Measurements from ENCODE around the gene SPC25.

SPC25 gene

DNA sequence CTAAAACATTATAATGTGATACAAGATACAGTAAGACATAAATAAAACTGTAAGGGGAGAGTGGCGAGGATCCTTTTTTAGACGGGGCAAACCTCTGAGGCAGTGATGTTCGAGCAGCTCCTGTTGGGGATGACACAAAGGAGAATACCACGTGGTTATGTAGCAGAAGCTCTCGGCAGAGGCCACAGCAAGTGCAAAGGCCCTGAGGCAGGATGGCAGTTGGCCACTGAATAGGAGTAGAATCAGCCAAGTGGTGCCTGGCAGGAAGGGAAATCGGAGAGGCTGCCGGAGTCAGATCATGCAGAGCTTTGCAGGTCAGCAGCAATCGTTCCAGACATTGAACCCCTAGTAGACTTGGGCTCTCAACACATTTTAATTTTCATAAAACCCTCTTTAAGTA, 68.7 kb downstream of the SPC25 start:
- no peak for DNase-seq (ENCODE audit: low read depth)
- TF ChIP-seq, protein P1, sequence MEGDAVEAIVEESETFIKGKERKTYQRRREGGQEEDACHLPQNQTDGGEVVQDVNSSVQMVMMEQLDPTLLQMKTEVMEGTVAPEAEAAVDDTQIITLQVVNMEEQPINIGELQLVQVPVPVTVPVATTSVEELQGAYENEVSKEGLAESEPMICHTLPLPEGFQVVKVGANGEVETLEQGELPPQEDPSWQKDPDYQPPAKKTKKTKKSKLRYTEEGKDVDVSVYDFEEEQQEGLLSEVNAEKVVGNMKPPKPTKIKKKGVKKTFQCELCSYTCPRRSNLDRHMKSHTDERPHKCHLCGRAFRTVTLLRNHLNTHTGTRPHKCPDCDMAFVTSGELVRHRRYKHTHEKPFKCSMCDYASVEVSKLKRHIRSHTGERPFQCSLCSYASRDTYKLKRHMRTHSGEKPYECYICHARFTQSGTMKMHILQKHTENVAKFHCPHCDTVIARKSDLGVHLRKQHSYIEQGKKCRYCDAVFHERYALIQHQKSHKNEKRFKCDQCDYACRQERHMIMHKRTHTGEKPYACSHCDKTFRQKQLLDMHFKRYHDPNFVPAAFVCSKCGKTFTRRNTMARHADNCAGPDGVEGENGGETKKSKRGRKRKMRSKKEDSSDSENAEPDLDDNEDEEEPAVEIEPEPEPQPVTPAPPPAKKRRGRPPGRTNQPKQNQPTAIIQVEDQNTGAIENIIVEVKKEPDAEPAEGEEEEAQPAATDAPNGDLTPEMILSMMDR (IDR thresholded peaks at IDR 0.05; ENCODE audit: low read length, missing control alignments), result no peak
- no peak overlapping the region for H3K4me3 ChIP-seq (replicated peaks; ENCODE audit: low read depth, low read length)

All from fibroblast of pulmonary artery (primary cell).